NCI-H460 (cell line): ENCODE results near the gene CZIB. TPM values are rescaled to one million over a fixed set of nuclear protein-coding genes. Genes with fewer than 3 reads are reported as not detected.

ENCODE experiments used
- total RNA-seq: library from RNA; depleted of rRNA; stranded (reverse); fragments of >200 nt; shearing (Covaris generic); gene quantifications from 2 replicates; pipeline ENCODE4 v1.2.3, GENCODE V29; 2014; rRNA removed

CZIB gene
- total RNA-seq, 1 experiment from 2014 or later: 53.5 TPM

Other genes starting within 250 kb of the CZIB start
- gene PODN, start 158.4 kb downstream of the CZIB start, total RNA-seq: not detected in 2 replicates
- not detected in 2 replicates for gene SLC1A7, start 78.0 kb downstream of the CZIB start, total RNA-seq
- 16.6 and 17.8 TPM in 2 replicates for gene CPT2, start 23.8 kb downstream of the CZIB start, total RNA-seq
- 57.6 and 78.6 TPM in 2 replicates for gene MAGOH, start 17.9 kb upstream of the CZIB start, total RNA-seq
- gene LRP8, start 107.4 kb upstream of the CZIB start, total RNA-seq: 52.6 and 73.1 TPM in 2 replicates
- not detected in 2 replicates for gene DMRTB1, start 238.8 kb upstream of the CZIB start, total RNA-seq